ENCODE measurements around the gene ACVR1B. TPM values are rescaled to one million over a fixed set of nuclear protein-coding genes. Genes with fewer than 3 reads are reported as not detected.
"Not testable (repeated sequence)": the region's sequence is repeated elsewhere in the genome, so short reads cannot be mapped to it uniquely, and the experiment has no call there.

ACVR1B gene
- total RNA-seq, 1 experiment from 2014 or later, result 112 TPM

DNA sequence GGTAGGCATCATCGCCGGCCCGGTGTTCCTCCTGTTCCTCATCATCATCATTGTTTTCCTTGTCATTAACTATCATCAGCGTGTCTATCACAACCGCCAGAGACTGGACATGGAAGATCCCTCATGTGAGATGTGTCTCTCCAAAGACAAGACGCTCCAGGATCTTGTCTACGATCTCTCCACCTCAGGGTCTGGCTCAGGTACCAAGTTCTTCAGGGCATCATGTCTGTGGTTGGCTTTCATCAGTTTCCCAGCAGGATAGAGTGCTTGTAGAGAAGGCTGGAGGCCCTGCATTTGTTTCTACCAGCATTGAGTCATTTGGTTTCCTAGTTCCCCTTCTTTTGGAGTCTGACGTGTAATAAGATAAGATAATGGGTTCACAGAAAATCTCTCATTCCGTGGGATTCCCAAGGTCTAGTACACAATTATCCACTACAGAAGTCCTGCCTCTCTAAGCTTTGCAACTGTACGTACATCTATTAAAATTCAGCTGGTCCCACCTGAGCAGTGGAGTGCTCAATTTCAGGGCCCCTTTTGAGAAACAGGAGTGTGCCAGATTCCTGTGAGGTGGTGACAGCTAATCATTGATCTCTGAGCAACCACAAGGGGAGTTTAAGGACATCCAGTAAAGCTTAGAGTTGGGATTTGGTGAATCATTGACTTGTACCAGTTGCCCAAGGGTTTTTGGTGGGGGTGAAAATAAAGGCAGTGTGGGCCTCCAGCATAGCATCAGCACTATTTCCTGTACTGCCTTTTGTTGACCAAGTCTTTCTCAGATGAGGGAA lies 25.1 kb downstream of the ACVR1B start:
- ChIA-PET POLR2A (interaction anchor here (0.7 to 2.1 kb wide), 3 partner anchors 14 to 279 kb away, joined by 3 to 27 read pairs (median 17); no protein-coding TSS in a partner anchor), CTCF (interaction anchor here (0.6 to 2.6 kb wide), 23 partner anchors 11 to 1075 kb away, joined by 3 to 26 read pairs (median 4); partner anchors contain the start of gene NR4A1)
- H3K4me1 ChIP-seq, result peaks cover 89% of the 10 kb centered on the region
- DNase-seq, result peak; percentile 87 to 90
- Mint-ChIP-seq H3K9me3 (ENCODE audit: unreplicated experiment) (no peaks in the 10 kb centered on the region), H3K27me3 (ENCODE audit: insufficient read depth, unreplicated experiment) (no peaks in the 10 kb centered on the region), H3K27ac (ENCODE audit: unreplicated experiment) (peak overlapping the region; percentile 84), H3K4me3 (ENCODE audit: unreplicated experiment) (peak overlapping the region; percentile 53), H3K4me1 (ENCODE audit: low read depth, unreplicated experiment) (peaks cover 71% of the 10 kb centered on the region), H3K36me3 (ENCODE audit: insufficient read depth, unreplicated experiment) (peaks cover 70% of the 10 kb centered on the region)
- no peaks in the 10 kb centered on the region for H3K27me3 ChIP-seq (replicated peaks; ENCODE audit: control insufficient read depth, insufficient read depth, low read length)
- no peak overlapping the region for H3K4me3 ChIP-seq (ENCODE audit: low read depth, low read length)
- no peaks in the 10 kb centered on the region for H3K9me3 ChIP-seq
- TF ChIP-seq, protein P1, sequence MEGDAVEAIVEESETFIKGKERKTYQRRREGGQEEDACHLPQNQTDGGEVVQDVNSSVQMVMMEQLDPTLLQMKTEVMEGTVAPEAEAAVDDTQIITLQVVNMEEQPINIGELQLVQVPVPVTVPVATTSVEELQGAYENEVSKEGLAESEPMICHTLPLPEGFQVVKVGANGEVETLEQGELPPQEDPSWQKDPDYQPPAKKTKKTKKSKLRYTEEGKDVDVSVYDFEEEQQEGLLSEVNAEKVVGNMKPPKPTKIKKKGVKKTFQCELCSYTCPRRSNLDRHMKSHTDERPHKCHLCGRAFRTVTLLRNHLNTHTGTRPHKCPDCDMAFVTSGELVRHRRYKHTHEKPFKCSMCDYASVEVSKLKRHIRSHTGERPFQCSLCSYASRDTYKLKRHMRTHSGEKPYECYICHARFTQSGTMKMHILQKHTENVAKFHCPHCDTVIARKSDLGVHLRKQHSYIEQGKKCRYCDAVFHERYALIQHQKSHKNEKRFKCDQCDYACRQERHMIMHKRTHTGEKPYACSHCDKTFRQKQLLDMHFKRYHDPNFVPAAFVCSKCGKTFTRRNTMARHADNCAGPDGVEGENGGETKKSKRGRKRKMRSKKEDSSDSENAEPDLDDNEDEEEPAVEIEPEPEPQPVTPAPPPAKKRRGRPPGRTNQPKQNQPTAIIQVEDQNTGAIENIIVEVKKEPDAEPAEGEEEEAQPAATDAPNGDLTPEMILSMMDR (IDR thresholded peaks at IDR 0.05; ENCODE audit: insufficient read depth in 1 of 2, low read depth in 1 of 2, low read length in 1 of 2, severe bottlenecking in 1 of 2, unreplicated experiment in 1 of 2), result peak; percentile 15 to 25
- intact Hi-C loops (cut with micrococcal nuclease; ENCODE audit: unreplicated experiment), result loop anchor here (1.0 kb wide), 1 partner anchor 14 kb away; no protein-coding TSS in a partner anchor
- TSS peak; percentile 96 for BruUV-seq (replicated peaks)
- H3K36me3 ChIP-seq (ENCODE audit: control insufficient read depth, insufficient read depth, low read length), result peaks cover 15% of the 10 kb centered on the region

DNA sequence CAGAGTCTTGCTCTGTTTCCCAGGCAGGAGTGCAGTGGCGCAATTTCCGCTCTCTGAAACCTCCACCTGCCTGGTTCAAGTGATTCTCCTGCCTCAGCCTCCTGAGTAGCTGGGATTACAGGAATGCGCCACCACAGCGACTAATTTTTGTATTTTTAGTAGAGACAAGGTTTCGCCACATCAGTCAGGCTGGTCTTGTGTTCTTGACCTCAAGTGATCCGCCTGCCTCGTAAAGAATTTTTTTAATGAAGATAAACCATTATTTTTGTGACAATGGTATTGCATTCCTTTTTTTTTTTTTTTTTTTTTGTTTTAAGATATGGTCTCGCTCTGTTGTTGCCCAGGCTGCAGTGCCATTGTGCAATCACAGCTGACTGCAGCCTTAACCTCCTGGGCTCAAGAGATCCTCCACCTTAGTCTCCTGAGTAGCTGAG lies 25.8 kb downstream of the ACVR1B start:
- Mint-ChIP-seq H3K27me3 (ENCODE audit: insufficient read depth, unreplicated experiment) (no peaks in the 10 kb centered on the region), H3K4me1 (ENCODE audit: low read depth, unreplicated experiment) (peaks cover 68% of the 10 kb centered on the region), H3K36me3 (ENCODE audit: insufficient read depth, unreplicated experiment) (peaks cover 78% of the 10 kb centered on the region), H3K9me3 (ENCODE audit: unreplicated experiment) (no peaks in the 10 kb centered on the region), H3K27ac (ENCODE audit: unreplicated experiment) (peak overlapping the region; percentile 87), H3K4me3 (ENCODE audit: unreplicated experiment) (peak overlapping the region; percentile 53)
- CTCF ChIA-PET, result interaction anchor here (0.6 to 2.6 kb wide), 24 partner anchors 12 to 1202 kb away, joined by 3 to 26 read pairs (median 4); partner anchors contain the start of gene NR4A1
- peak; percentile 59 for DNase-seq
- no peak overlapping the region for H3K4me3 ChIP-seq (ENCODE audit: low read depth, low read length)
- no peaks in the 10 kb centered on the region for H3K9me3 ChIP-seq
- no TSS peak for BruUV-seq (replicated peaks)
- peaks cover 16% of the 10 kb centered on the region for H3K36me3 ChIP-seq (ENCODE audit: control insufficient read depth, insufficient read depth, low read length)
- intact Hi-C loops (cut with micrococcal nuclease; ENCODE audit: unreplicated experiment), result loop anchor here (1.0 kb wide), 1 partner anchor 15 kb away; no protein-coding TSS in a partner anchor
- TF ChIP-seq, protein P1 (IDR thresholded peaks at IDR 0.05; ENCODE audit: insufficient read depth in 1 of 2, low read depth in 1 of 2, low read length in 1 of 2, severe bottlenecking in 1 of 2, unreplicated experiment in 1 of 2), result no peak
- POLR2A ChIA-PET, result interaction anchor here (0.6 to 2.1 kb wide), 6 partner anchors 15 to 294 kb away, joined by 3 to 27 read pairs (median 8); partner anchors contain the start of gene ACVR1B
- no peaks in the 10 kb centered on the region for H3K27me3 ChIP-seq (replicated peaks; ENCODE audit: control insufficient read depth, insufficient read depth, low read length)
- peaks cover 81% of the 10 kb centered on the region for H3K4me1 ChIP-seq

DNA sequence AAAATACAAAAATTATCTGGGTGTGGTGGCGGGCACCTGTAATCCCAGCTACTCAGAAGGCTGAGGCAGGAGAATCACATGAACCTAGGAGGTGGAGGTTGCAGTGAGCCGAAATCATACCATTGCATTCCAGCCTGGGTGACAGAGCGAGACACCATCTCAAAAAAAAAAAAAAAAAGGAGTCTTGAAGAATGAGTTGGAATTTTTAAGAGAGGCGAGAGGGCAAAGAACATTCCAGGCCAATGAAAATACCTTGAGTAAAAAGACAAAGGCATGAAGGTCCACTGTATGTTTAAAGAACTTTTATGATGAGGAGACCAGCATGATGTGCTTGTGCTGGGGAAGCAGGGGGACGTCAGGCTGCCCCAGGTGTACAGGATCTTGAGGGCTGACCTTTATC lies 27.8 kb downstream of the ACVR1B start:
- BruUV-seq (replicated peaks); H3K9me3 Mint-ChIP-seq (ENCODE audit: unreplicated experiment); H3K27me3 ChIP-seq (replicated peaks; ENCODE audit: control insufficient read depth, insufficient read depth, low read length); H3K9me3 ChIP-seq; intact Hi-C loops (cut with micrococcal nuclease; ENCODE audit: unreplicated experiment); H3K4me3 ChIP-seq (ENCODE audit: low read depth, low read length); POLR2A ChIA-PET; H3K27me3 Mint-ChIP-seq (ENCODE audit: insufficient read depth, unreplicated experiment): not testable (repeated sequence)
- peaks cover 52% of the 10 kb centered on the region for H3K4me1 Mint-ChIP-seq (ENCODE audit: low read depth, unreplicated experiment)
- peak overlapping the region; percentile 65 for H3K4me3 Mint-ChIP-seq (ENCODE audit: unreplicated experiment)
- Histone ChIP-seq H3K36me3 (ENCODE audit: control insufficient read depth, insufficient read depth, low read length) (peaks cover 21% of the 10 kb centered on the region), H3K4me1 (peaks cover 61% of the 10 kb centered on the region)
- H3K27ac Mint-ChIP-seq (ENCODE audit: unreplicated experiment), result peak overlapping the region; percentile 87
- H3K36me3 Mint-ChIP-seq (ENCODE audit: insufficient read depth, unreplicated experiment), result peaks cover 97% of the 10 kb centered on the region
- DNase-seq, result peak in 1 of 2 experiments; percentile 36
- CTCF ChIA-PET, result interaction anchor here (0.6 kb wide), 1 partner anchor 72 kb away, joined by 4 read pairs; the partner anchor contains the start of gene NR4A1

Data from Caco-2 (cell line).